ENCODE results near the gene MTHFD1L.

DNA sequence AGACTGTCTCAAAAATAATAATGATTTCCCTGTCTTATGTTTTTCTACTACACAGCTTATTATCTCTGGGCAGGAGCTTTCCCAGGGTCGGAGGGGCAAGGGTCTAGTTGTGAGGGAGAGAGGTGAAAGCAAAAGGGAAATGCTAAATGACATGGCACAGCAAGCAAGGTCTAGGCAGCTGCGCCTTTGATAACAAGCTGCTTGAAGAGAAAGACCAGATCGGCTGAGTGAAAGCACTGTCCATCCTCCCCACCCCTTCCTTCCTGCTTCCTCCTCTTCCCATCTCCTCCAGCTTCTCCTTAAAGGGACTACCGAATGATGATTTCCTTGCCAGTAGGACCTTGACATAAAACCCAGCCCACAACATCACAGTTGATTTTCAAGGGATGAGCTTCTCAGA lies 216.2 kb downstream of the MTHFD1L start:
- no peak for TF ChIP-seq SMC3 (IDR thresholded peaks at IDR 0.05; ENCODE audit: low read depth, low read length)
- no peak for TF ChIP-seq RFX5 (IDR thresholded peaks at IDR 0.05; ENCODE audit: low read depth, low read length)
- TF ChIP-seq, protein P1, sequence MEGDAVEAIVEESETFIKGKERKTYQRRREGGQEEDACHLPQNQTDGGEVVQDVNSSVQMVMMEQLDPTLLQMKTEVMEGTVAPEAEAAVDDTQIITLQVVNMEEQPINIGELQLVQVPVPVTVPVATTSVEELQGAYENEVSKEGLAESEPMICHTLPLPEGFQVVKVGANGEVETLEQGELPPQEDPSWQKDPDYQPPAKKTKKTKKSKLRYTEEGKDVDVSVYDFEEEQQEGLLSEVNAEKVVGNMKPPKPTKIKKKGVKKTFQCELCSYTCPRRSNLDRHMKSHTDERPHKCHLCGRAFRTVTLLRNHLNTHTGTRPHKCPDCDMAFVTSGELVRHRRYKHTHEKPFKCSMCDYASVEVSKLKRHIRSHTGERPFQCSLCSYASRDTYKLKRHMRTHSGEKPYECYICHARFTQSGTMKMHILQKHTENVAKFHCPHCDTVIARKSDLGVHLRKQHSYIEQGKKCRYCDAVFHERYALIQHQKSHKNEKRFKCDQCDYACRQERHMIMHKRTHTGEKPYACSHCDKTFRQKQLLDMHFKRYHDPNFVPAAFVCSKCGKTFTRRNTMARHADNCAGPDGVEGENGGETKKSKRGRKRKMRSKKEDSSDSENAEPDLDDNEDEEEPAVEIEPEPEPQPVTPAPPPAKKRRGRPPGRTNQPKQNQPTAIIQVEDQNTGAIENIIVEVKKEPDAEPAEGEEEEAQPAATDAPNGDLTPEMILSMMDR (conservative IDR thresholded peaks at IDR 0.05; ENCODE audit: low read depth, low read length), result no peak
- no peak for TF ChIP-seq POLR2A (IDR thresholded peaks at IDR 0.05; ENCODE audit: low read depth, low read length)
- TF ChIP-seq CEBPB (IDR thresholded peaks at IDR 0.05; ENCODE audit: low read depth, low read length), result no peak
- no peak for TF ChIP-seq RAD21 (IDR thresholded peaks at IDR 0.05; ENCODE audit: low read length)
- TF ChIP-seq RCOR1 (IDR thresholded peaks at IDR 0.05; ENCODE audit: insufficient replicate concordance, low read length), result no peak
- no peak for TF ChIP-seq MAFK (IDR thresholded peaks at IDR 0.05; ENCODE audit: low read depth, low read length)
- TF ChIP-seq, protein P2, sequence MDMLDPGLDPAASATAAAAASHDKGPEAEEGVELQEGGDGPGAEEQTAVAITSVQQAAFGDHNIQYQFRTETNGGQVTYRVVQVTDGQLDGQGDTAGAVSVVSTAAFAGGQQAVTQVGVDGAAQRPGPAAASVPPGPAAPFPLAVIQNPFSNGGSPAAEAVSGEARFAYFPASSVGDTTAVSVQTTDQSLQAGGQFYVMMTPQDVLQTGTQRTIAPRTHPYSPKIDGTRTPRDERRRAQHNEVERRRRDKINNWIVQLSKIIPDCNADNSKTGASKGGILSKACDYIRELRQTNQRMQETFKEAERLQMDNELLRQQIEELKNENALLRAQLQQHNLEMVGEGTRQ (IDR thresholded peaks at IDR 0.05; ENCODE audit: low read depth, low read length), result no peak
- no peak for TF ChIP-seq MAZ (IDR thresholded peaks at IDR 0.05; ENCODE audit: borderline replicate concordance, low read depth, low read length)
- no peak for TF ChIP-seq BHLHE40 (IDR thresholded peaks at IDR 0.05; ENCODE audit: low read depth, low read length)
- no peak for TF ChIP-seq FOS (IDR thresholded peaks at IDR 0.05; ENCODE audit: low read depth, low read length)
